ENCODE measurements around the gene ITM2C. TPM values are rescaled to one million over a fixed set of nuclear protein-coding genes. Genes with fewer than 3 reads are reported as not detected.
A peak's percentile ranks its signal among the peaks of the same experiment; 100 is the strongest.

The ITM2C gene
- total and polyA plus RNA-seq, 2 of the 8 experiments (the other 6 are each of a cell fraction or from before 2014, with no cell fraction given), result 362 to 742 TPM

DNA sequence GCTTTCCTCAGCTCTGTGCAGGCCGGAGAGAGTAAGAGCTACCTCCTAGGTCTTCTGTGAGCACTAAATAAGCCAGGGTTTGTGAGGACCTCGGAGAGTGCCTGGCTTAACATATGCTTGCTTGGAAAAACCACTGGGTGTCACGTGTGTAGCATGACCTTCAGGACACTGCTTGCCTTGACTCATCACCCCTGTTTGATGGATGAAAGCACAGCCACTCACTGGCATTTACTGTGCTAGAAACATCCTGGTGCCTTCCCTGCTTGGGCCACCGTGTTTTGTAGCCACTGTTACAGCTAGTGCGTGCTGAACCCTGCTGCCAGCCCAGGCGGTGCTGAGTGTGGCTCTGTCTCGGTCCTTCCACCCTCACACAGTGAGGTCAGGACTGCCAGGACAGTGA is 34.8 kb upstream of the ITM2C start:
- no peak overlapping the region for H3K4ac ChIP-seq (replicated peaks; ENCODE audit: insufficient read length, low read depth, low read length)
- H3K23ac ChIP-seq (ENCODE audit: insufficient read length), result no peak overlapping the region
- no peak overlapping the region for H2BK20ac ChIP-seq (ENCODE audit: low read length)
- peak overlapping the region; percentile 1; the same call in 1 of the 2 replicates for H2BK15ac ChIP-seq (ENCODE audit: low read length)
- 79% methylated on average over 7 of the region's 7 CpGs; no CpG with 5 or more reads in 1 of the 2 experiments for WGBS, 2 experiments (ENCODE audit: extremely low coverage in 1 of 2, insufficient coverage in 1 of 2, insufficient read length in 1 of 2, insufficient replicate concordance in 2 of 2, low coverage in 1 of 2, low lambda C conversion rate in 2 of 2, missing lambda C conversion rate in 1 of 2)
- no peaks in the 10 kb centered on the region for H3K9me3 ChIP-seq (ENCODE audit: insufficient read depth in 2 of 2, low read depth in 1 of 2, low read length in 1 of 2)
- H2BK120ac ChIP-seq (replicated peaks; ENCODE audit: low read depth, low read length), result no peak overlapping the region
- CTCF ChIA-PET (ENCODE audit: partially characterized antibody), result interaction anchor here (1.6 to 9.9 kb wide), 4 partner anchors 16 to 95 kb away, joined by 3 to 56 read pairs (median 5); partner anchors contain the start of gene GPR55
- H4K8ac ChIP-seq (ENCODE audit: extremely low read depth, insufficient read depth, low read length), result no peak overlapping the region
- TF ChIP-seq CBX5 (IDR thresholded peaks at IDR 0.05; ENCODE audit: low read depth, low read length) (no peak), EP300 (IDR thresholded peaks at IDR 0.05; ENCODE audit: borderline replicate concordance in 1 of 2, low read depth in 2 of 2, low read length in 2 of 2) (no peak), SAP30 (IDR thresholded peaks at IDR 0.05; ENCODE audit: insufficient read depth, insufficient replicate concordance, low read length) (no peak), YY1 (IDR thresholded peaks at IDR 0.05; ENCODE audit: low read depth, low read length) (no peak), MAFK (IDR thresholded peaks at IDR 0.05; ENCODE audit: low read depth, low read length) (no peak), TBP (IDR thresholded peaks at IDR 0.05; ENCODE audit: low read depth, low read length) (no peak), BCL11A (IDR thresholded peaks at IDR 0.05; ENCODE audit: low read depth in 2 of 2, low read length in 2 of 2) (no peak), KDM1A (IDR thresholded peaks at IDR 0.05; ENCODE audit: borderline replicate concordance, low read length) (no peak)
- TF ChIP-seq, protein P1, sequence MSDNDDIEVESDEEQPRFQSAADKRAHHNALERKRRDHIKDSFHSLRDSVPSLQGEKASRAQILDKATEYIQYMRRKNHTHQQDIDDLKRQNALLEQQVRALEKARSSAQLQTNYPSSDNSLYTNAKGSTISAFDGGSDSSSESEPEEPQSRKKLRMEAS (IDR thresholded peaks at IDR 0.05), result no peak
- TF ChIP-seq, protein P2, sequence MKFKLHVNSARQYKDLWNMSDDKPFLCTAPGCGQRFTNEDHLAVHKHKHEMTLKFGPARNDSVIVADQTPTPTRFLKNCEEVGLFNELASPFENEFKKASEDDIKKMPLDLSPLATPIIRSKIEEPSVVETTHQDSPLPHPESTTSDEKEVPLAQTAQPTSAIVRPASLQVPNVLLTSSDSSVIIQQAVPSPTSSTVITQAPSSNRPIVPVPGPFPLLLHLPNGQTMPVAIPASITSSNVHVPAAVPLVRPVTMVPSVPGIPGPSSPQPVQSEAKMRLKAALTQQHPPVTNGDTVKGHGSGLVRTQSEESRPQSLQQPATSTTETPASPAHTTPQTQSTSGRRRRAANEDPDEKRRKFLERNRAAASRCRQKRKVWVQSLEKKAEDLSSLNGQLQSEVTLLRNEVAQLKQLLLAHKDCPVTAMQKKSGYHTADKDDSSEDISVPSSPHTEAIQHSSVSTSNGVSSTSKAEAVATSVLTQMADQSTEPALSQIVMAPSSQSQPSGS (IDR thresholded peaks at IDR 0.05; ENCODE audit: low read length), result no peak
- H3K27ac ChIP-seq (ENCODE audit: low read depth, low read length), result no peak overlapping the region
- DNase-seq (ENCODE audit: low read depth in 1 of 2, low spot score in 2 of 2), result no peak
- H3K79me2 ChIP-seq (ENCODE audit: control insufficient read depth in 1 of 2, insufficient read depth in 2 of 2, low read length in 2 of 2), result no peaks in the 10 kb centered on the region
- POLR2A ChIA-PET (ENCODE audit: partially characterized antibody), result interaction anchor here (1.5 kb wide), 1 partner anchor 37 kb away, joined by 5 read pairs; no protein-coding TSS in a partner anchor
- no peaks in the 10 kb centered on the region for H3K36me3 ChIP-seq (ENCODE audit: control insufficient read depth in 2 of 4, insufficient read depth in 4 of 4, low read length in 3 of 4)
- H2AFZ ChIP-seq (ENCODE audit: low read length), result 0 out of 2 replicates have a peak overlapping the region, but pooled peaks have one; percentile 30
- no peak overlapping the region for H3K18ac ChIP-seq (ENCODE audit: extremely low read depth, low read length)
- no peaks in the 10 kb centered on the region for H4K20me1 ChIP-seq (replicated peaks in 1 of 2; ENCODE audit: control insufficient read depth in 1 of 2, insufficient read depth in 2 of 2, low read length in 2 of 2)
- H4K91ac ChIP-seq (replicated peaks; ENCODE audit: insufficient read length, low read length), result no peak overlapping the region
- H3K14ac ChIP-seq (ENCODE audit: insufficient read length), result no peak overlapping the region
- H3K9ac ChIP-seq (replicated peaks in 1 of 4; ENCODE audit: extremely low read depth in 1 of 4, low read depth in 3 of 4, low read length in 3 of 4), result no peak overlapping the region
- no peak overlapping the region for H2BK5ac ChIP-seq (ENCODE audit: low read depth, low read length)
- H3K23me2 ChIP-seq (ENCODE audit: low read depth, low read length), result no peaks in the 10 kb centered on the region
- H2AK5ac ChIP-seq (ENCODE audit: low read depth, low read length), result no peak overlapping the region
- no peak overlapping the region for H3K56ac ChIP-seq (replicated peaks; ENCODE audit: insufficient read length, low read depth, low read length)
- no peak overlapping the region for H3K4me3 ChIP-seq (ENCODE audit: extremely low read depth in 1 of 4, insufficient read depth in 2 of 4, low read depth in 3 of 4, low read length in 4 of 4)
- no peak overlapping the region; the same call in 1 of the 2 replicates for H2BK12ac ChIP-seq (ENCODE audit: low read depth, low read length)
- no peaks in the 10 kb centered on the region for H3K79me1 ChIP-seq (ENCODE audit: low read depth, low read length)
- peaks cover 0 to 2% (median 0%) of the 10 kb centered on the region in 4 experiments; a peak in 1 of 7 replicates for H3K4me1 ChIP-seq (replicated peaks in 1 of 4; ENCODE audit: control insufficient read depth in 3 of 4, insufficient read depth in 4 of 4, low read length in 3 of 4)
- no peaks in the 10 kb centered on the region; a peak in 2 of 7 replicates for H3K27me3 ChIP-seq (replicated peaks in 1 of 4; ENCODE audit: control insufficient read depth in 3 of 4, extremely low read depth in 1 of 4, insufficient read depth in 3 of 4, low read length in 3 of 4)
- H4K5ac ChIP-seq (ENCODE audit: insufficient read length, low read depth, low read length), result no peak overlapping the region
- H3K4me2 ChIP-seq (ENCODE audit: insufficient read depth in 1 of 2, low read depth in 2 of 2, low read length in 2 of 2), result no peak overlapping the region
- FAIRE-seq, result no peak
